HCEC 1CT (cell line): ENCODE results near the gene LUZP1.
A peak's percentile ranks its signal among the peaks of the same experiment; 100 is the strongest.

ENCODE experiments used
- DNase-seq: peaks from one replicate; pipeline ENCODE4 v3.0.0-alpha.2; 2017

Gene LUZP1

DNA sequence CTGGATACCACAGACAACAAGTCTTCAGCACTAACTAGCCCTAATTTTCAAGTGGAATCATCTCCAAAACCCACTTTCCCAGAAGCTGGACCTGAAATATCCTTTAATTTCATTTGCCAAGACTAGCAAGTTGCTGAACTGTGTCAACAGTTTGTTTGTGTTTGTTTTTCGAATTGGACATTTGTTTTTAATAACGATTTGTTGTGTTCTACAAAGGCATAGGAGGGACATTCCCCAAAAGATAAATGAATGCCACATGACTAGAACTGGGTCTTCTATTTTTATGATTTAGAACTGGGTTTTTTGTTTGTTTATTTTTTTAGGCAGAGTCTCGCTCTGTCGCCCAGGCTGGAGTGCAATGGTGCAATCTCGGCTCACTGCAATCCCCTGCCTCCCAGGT is 17.9 kb downstream of the LUZP1 start:
- DNase-seq, result no peak

DNA sequence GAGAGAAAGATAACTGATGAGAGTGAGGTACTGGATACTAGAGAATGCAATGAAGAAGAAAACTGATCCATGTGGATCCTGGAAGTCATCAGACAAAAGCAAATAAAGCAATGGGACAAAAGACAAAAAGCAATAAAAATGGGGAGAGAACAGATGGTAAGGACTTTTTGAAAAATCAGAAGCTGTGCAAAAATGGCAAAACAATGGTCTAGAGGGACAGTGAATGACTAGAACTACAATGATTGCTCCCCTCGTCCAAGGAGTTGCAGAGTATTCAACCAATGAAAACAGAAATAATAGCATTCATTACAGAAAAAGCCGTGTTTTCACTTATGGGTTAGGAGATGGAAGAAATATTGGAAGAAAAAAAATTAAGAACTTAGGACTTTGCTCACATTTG is 18.5 kb downstream of the LUZP1 start:
- no peak for DNase-seq

DNA sequence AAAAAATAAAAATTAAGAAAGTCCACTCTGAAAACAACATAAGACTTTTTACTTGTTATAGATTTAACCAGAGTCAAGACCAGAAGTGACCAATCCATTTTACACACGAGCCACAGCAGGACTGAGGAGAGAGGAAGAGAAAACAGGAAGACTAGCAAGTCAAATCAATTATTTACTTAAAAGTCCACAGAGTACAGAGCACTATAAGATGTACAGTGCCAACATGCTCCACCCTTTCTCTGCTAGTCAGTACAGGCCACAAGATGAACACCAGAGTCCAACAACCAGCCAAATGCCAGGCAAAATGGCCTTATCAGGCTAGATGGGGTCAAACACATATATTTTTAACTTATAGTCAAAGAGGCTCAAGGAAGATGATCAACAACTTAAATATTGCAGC is 19.5 kb downstream of the LUZP1 start:
- DNase-seq, result no peak

DNA sequence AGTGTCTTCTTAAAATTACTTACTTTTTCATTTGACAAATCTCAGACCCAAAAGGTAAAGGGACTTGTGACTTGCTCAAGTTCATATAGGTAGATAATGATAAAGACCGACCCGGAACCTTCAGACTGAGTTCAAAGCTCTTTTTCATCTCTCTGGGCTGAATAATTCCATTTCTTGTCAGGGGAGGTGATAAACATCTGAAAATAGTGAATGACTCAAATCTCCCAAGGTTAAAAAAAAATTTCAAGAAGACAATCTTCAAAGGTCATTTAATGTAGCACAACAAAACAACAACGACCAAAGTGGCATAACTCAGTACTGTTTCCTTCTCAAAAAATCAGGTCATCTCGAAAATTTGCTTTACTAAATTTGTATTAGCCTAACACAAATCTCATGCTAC is 20.6 kb downstream of the LUZP1 start:
- DNase-seq, result no peak

DNA sequence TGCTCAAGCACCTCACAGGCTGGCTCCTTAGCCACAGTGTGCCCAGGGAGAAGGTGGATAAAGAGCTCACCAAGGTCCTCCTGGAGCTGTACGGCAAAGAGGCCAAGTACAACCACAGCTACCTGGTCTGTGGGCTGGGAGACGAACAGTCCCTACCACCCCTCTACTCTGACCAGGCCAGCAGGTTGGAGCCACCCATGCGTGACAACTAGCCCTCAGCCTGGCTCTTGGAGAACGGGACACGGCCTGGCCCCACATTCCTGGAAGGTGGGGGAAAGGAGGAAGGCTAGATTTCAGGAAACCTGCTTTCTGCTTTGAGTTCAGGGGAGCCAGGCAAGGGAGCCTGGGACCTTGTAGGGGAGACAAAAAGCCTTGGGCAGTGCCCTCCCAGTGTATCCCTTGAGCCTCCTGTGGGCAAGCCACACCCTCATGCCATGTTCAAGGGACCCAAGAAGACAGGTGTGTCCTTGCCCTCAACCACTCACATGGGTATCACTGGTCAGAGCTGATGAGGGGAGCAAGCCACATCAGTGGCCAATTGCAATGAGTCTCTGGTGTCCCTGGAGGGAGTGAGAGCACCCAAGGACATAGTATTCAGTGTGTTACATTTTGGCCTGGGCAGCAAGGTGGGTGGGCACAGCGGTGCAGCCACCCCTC is 27.6 kb downstream of the LUZP1 start:
- DNase-seq, result no peak

DNA sequence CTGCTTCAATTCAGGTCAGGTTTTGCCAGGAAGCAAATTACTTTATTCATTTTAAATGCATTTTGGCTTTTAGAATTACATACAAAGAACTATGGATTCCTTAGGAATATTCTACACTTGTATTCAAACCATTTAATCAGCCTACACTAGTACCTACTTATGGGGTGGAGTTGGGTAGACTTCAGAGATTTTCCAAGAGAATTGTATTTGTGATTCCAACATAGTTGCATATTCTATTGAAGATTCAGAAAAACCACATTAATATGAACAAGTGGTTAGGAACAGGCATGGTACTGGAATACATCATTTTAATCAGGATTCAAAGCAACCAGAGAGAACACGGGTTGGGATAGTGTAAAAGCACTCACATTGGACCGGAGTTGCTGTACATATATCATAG is 33.4 kb downstream of the LUZP1 start:
- no peak for DNase-seq

DNA sequence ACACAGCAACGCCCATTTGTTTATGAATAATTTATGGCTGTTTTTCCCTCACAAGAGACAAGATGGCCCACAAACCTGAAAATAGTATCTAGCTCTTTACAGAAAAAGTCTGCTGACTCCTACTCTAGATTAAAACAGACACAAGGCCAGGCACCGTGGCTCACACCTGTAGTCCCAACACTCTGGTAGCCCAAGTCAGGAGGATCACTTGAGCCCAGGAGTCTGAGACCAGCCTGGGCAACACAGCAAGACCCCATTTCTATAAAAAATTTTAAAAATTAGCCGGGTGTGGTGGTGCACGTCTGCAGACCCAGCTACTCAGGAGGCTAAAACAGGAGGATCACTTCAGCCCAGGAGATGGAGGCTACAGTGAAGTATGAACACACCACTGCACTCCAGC is 34.6 kb downstream of the LUZP1 start:
- DNase-seq, result no peak

DNA sequence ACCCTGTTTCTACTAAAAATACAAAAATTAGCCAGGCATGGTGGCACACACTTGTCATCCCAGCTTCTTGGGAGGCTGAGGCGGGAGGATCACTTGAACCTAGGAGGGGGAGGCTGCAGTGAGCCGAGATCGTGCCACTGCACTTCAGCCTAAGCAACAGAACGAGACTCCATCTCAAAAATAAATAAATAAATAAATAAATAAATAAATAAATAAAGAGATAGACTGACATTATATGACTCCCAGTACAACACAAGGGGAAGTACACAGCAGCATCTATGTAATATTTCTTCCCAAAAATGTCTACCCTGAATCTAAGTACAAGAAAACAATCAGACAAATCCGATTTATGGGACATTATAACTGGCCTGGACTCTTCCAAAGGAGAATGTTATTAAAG is 35.1 kb downstream of the LUZP1 start:
- DNase-seq, result no peak

DNA sequence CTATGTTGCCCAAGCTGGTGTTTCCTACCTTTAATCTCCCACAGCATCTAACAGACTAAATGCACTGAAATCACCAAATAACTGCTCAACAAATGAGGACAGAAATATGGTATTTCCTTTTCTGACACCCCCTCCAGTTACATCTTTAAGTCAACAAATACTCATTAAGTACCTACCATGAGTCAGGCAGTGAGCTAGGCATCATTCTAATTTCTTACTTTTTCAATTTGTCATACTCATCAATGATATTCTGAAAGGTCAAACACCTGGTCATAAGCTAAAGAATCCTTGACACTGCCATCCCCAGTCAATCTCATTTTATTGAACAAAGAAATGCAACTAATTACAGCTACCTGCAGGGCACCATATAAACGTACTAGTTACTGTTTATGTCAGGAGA is 36.6 kb downstream of the LUZP1 start:
- DNase-seq, result no peak

DNA sequence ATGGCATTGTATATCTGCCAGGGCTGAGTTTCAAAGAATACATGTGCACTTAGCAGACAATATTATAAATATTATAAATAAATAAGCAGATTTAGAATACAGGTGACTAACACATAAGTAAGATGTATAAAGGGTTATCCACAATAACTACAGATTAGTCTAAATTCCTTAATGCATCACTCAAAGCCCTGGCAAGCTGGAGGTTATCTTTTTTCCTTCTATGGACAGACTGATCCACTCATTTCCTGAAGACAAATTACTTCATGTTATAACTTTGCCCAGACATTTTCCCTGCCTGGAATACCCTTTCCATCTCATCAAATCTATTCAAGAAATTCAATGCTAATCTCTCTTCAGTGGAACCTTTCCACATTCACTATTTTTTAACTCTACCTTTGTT is 38.8 kb downstream of the LUZP1 start:
- peak; percentile 44 for DNase-seq

DNA sequence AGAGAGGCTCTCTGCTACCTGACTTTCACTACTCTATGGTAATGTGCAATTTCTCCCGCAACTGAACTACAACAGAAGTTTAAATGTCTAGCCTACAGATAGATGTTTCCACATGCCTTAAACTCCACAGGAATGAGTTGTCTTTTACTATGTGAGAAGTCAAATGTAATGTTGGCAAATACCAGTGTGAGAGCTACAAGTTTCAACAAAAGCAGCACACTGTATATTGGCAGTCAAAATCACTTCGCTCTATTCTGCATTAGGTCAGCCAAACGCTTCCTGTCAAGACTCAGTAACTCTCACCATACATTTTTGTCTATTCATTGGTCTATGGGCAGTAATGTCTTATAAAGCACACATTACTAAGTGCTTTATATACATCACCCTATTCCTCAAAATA is 41.9 kb downstream of the LUZP1 start:
- DNase-seq, result peak; percentile 17

DNA sequence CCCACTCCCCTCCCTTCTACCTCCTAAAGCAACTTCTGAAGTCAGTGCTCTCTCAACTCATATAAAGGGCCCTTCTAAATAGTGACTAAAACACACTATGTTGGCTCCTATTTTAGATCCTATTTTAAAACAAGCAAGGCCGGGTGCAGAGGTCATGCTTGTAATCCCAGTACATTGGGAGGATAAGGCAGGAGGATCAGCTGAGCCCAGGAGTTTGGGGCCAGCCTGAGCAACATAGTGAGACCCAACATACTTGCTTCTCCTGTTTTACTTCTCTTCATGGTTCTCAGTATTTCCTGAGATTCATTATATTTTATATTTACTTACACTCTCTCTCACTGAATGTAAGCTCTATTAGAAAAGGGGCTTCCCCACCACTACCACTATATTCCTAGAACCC is 42.5 kb downstream of the LUZP1 start:
- DNase-seq, result no peak

DNA sequence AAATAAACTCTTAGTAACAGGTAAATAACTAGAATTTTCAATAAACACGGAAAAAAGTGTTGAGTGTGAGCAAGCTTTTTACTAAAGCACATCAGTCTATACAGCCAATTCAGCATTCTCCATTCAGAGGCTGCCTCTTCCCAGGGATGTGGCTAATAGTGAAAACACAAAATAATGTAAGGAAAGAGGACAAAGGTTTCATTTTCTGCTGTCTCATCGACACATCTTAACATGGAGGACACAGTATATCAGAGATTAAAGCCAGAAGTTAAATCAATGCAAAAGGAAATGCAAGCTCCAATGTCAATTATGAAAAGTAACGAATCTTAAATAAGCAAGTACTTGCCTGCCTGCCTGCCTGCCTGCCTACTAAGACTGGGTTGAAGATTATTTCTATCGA is 43.2 kb downstream of the LUZP1 start:
- no peak for DNase-seq

DNA sequence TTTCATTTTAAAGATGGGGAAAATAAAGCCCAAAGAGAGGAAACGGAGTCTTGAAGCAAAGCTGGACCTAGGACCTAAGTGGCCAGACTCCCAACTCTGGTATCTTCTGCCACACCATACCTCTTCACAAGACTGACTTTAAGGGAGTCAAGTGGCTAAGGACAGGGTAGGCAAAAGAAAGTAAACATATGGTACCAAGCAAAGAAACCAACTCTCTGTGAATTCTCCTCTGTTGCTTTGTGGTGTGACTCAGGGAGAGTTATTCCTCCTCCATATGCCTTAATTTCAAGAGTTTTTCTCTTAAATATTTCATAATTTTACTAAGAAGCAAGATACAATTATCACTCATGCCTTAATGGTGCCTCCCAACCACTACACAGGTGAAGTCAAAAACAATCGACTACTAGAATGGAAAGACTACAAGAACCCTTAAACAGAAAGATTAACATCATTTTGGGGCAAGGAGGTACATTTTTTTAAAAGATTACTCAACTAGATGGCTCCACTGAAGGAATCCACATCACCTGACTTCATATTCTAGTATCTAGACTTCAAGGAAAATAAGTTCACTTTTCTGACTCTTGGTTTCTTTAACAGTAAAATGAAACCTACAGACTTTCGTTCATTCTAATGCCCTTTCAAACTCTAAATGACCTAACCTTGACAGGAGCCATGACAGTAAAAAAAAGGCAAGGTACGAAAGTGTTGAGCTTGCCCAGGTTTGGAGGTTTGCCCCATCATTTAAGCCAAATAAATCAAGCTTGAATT is 44.2 kb downstream of the LUZP1 start:
- DNase-seq, result no peak

DNA sequence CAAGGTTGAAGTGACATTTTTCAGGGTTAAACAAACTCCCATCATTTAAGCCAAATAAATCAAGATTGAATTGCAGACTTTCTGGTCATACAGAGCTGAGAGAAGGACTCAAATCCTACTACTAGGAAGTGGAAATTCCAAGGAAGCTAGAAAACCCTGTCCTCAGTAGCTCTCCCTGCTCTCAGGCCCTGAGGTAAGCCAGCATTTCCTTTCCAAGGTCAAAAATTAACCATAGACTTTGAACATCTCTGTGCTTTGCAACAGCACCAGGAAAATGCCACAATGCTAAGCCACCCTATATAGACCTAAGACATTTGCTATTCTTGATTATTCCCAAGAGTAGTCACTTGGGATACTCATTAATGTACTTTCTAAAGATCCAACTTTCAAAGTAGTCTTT is 45.1 kb downstream of the LUZP1 start:
- no peak for DNase-seq

DNA sequence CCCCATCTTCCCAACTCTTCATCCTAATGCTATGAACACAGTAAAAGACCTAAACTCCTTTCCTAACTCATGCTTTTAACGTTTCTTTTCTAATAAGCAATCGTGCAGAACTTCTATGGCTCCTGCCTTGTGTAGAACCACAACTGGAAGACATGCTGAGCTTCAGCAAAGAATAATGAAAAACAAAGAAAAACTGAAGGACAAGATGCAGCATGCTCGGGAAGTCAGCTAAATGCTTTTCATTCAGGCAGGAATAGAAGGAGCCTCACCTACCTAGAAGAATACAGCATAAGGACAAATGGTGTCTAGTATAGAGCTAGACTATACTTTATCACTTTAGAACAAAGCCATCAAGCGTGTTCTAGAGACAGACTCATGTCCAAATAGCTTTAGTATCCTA is 45.9 kb downstream of the LUZP1 start:
- no peak for DNase-seq

DNA sequence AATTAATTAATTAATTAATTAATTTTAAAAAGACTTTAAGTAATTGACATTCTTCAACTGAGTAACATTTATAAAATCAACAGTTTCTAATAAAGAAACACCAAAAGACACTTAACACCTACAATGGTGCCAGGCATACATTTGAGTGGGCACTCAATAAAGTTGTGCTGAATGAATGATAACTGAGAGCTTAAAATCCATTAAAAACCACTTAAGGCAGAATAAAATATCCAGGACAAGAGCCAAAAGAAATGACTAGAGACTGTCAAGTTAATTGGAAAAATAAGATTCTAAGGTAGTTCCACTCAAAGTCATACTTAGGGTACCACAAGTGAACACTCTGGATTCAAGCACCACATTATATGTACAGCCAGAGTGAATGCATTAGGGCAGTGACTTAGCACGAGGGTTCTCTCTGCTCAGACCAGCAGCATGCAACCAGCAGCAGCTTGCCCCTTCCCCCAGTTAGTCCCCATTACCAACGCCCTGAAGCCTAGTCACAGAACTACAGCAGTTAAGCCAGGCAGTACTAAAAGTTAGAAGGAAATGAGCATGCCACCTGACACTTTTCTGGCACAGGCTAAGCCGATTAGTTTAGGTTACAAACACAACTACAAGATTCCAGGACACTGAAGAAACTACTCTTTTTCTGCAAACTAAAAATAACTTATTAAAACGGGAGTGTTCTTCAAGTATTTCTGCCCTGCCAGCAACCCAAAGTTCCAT is 46.5 kb downstream of the LUZP1 start:
- DNase-seq, result peak; percentile 17

DNA sequence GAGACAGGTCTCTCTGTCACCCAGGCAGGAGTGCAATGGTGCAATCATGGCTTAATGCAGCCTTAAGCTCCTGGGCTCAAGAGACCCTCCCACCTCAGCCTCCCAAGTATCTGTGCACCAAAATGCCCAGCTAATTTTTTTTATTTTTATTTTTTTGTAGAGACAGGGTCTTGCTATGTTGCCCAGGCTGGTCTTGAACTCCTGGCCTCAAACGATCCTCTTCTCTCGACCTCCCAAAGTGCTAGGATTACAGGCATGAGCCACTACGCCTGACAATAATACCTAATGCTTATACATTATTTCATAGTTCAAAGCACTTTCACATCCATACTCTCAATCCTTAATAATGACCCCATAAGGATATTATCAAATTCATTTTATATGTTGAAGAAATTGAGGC is 48.3 kb downstream of the LUZP1 start:
- no peak for DNase-seq

DNA sequence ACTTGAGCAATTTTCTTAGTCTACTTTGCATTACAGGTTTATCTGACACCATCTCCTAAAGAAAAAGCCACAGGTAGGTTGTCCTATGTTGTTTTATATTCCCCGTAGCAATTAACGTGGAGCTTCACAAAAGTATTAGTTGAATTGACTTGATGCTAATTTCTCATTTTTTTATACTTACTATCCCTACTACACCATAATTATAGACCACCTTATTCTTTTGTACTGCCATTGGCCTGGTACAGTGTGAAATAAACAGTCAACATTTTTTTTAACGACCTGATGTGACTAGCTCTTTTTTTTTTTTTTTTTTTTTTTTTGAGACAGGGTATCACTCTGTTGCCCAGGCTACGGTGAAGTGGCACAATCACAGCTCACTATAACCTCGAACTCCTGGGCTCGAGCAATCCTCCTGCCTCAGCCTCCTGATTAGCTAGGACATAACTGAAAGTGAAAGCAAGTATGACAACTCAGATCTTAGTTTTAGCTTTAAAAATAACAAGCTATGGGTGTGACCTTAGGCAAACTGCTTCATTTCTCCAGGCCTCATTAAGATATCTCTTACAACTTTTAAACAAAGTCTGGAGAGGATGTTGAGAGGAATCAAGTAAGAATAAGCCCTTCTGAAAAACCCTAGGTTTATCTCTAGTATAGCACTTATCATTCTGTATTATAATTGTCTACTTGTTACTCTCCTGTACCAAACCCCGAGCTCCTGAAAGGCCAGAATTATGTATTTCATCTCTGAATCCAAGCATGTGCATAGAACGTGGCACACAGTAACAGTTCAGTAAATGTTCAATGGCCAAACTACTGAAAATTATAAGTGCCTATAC is 49.5 kb downstream of the LUZP1 start:
- no peak for DNase-seq

DNA sequence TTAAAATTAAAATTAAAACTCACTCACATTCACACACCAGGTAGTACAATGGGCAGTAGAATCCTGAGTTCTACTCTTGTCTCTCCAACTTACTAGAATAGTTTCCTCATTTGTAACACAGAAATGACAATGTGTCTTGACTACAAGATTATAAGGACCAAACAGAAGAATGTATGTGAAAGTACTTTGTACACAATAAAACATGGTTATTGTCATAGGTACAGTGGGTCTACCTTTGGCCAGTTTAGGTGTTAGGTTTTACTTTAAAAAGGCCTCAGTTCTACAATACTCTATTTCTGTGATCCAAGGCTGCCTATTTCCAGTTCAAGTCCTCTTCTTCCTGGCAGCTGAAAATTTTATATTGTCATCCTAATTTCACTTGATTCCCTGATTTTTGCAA is 50.2 kb downstream of the LUZP1 start:
- DNase-seq, result no peak

DNA sequence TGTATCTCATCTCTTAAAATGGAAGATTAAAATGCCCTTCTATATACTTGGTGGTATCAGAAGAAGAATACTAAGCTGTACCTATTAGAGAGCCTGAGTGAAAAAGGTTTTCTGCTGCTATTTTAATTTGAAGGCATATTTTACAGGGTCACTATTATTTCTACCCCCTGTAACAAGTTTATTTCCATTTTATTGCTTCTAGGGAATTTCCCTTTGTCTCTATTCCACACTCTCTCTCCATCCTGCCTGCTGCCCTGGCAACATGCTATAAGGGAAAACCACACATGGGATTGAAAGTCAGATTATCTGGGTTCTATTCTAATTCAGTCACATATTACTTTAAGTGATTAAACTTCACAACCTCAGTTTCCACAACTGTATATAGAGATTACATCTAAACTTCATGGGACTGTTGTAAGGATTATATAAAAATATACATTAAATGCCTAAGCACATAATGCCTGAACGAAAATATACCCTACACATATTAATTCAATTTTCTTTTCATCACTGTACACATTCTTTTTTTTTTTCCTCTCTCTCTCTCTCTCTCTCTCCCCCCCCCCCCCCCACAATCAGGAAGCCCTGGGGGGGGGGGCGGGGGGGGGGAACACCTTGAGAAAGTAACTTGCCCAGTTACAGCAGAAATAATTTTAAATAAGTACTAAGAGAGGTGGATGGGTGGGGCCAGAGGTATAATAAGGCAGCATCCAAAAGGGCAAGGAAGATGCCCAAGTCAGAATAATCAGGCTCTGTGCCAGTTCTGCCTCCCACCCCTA is 51.5 kb downstream of the LUZP1 start:
- no peak for DNase-seq

DNA sequence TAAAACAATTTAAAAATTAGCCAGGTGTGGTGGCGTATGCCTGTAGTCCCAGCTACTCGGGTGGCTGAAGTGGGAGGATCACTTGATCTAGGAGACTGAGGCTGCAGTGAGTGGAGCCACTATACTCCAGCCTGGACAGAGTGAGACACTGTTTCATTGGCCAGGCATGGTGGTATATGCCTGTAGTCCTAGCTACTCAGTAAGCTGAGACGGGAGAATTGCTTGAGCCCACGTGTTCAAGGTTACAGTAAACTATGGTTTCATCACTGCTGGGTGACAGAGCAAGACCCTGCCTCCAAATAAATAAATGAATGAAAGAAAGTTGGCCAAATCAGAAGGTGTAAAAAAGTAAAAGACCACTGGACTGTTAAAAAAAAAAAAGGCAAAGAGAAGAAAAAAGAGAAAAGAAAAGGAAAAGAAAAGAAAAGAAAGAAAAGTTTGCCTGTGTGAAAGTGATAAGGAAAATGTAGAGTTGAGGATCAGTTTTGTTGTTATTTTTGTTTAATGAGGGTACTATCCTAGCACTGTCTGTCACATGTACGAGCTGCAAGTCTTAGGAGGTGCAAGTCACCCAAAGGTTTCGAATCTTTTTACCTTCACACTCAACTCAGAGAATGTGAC is 52.3 kb downstream of the LUZP1 start:
- no peak for DNase-seq
